Activated naive CD8-positive, alpha-beta T cell treated with anti-CD3 and anti-CD28 coated beads, Interleukin-2, amount 10 ng/mL, durations not matched to agents 7 days and 5 days (primary cell): ENCODE data around the gene NWD2. TPM values are rescaled to one million over a fixed set of nuclear protein-coding genes. Genes with fewer than 3 reads are reported as not detected.

ENCODE experiments used
- ATAC-seq: fragments of 150-1000 bp; cut with Tn5 transposase; one replicate; pipeline ENCODE4 v1.10.0; 2021; ENCODE audit warnings: low read depth, moderate library complexity
- POLR2A ChIA-PET: fragments of 350-600 bp; sonication (Branson Sonifier 250); formaldehyde crosslinking; loops from one replicate; lab custom pipeline; 2021; ENCODE audit warnings: antibody characterized with exemption; lab: Charles Lee
- DNase-seq: peaks from one replicate; pipeline ENCODE4 v3.0.0; 2021
- H3K27ac Mint-ChIP-seq: one replicate; pipeline ENCODE4 v1.8.0; 2022; ENCODE audit warnings: mild to moderate bottlenecking, mixed read lengths
- H3K27me3 Mint-ChIP-seq: one replicate; pipeline ENCODE4 v1.8.0; 2022; ENCODE audit warnings: mild to moderate bottlenecking, moderate library complexity, mixed read lengths
- H3K36me3 Mint-ChIP-seq: one replicate; pipeline ENCODE4 v1.8.0; 2021; ENCODE audit warnings: mild to moderate bottlenecking, mixed read lengths
- H3K4me1 Mint-ChIP-seq: one replicate; pipeline ENCODE4 v1.8.0; 2021; ENCODE audit warnings: mixed read lengths
- H3K4me3 Mint-ChIP-seq: one replicate; pipeline ENCODE4 v1.8.0; 2022; ENCODE audit warnings: mild to moderate bottlenecking, moderate library complexity, mixed read lengths
- H3K9me3 Mint-ChIP-seq: one replicate; pipeline ENCODE4 v1.8.0; 2021; ENCODE audit warnings: mixed read lengths
- total RNA-seq, 2 experiments: library from RNA; stranded (reverse); gene quantifications; one replicate each; pipeline ENCODE4 v1.2.3, GENCODE V29; 2021

NWD2 gene
- total RNA-seq, 2 experiments from 2014 or later: not detected

DNA sequence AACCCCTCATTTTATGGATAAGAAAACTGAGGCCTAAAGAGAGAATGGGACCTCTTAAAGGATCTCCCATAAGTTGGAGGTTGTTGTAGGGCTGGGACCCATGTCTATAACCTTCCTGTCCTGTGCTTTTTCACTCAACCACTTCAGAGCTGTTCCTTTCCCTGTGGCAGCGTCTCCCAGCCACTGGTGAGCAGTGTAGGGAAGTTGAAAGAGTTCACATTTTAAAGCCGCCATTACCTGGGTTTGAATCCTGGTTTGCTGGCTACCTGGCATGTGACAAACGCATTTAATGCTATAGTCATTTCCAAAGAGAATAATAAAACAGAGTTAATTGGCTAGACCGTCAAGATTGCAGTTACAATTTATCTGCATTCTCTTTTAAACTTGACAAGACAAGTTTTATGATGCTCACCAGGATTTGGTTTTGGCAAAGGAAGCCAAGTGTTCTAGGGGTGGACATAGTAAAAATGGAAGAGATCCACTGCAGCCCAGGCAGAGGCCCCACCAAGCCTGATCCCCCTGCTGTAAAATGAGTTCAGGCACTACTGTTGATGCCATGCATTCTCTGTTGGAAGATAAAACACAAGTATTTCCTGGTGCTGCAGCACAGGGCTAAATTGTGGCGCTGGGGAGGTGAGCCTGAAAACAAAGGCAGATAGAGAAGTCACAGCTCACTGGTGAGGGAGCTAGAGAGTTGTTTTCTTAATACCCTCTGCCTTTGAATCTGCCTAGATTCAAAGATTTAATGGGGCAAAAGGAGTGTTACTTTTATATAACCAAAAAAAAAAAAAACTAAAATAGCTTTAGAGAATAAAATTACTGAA lies 218.7 kb downstream of the NWD2 start:
- no peak for ATAC-seq
- no peak for DNase-seq
- Mint-ChIP-seq H3K4me3 (no peak overlapping the region), H3K4me1 (no peaks in the 10 kb centered on the region), H3K27ac (no peak overlapping the region), H3K36me3 (no peaks in the 10 kb centered on the region), H3K27me3 (peaks cover 10% of the 10 kb centered on the region), H3K9me3 (no peaks in the 10 kb centered on the region)
- POLR2A ChIA-PET: no interaction called here

- no peak overlapping the region for H3K4me3 Mint-ChIP-seq
- POLR2A ChIA-PET: no interaction called here
Observed at GRCh38 chr4:37464373-37465128, 220.0 kb downstream of the NWD2 start.

GRCh38 chr4:37465296-37465695 lies 220.8 kb downstream of the NWD2 start:
- Mint-ChIP-seq H3K27ac (no peak overlapping the region), H3K4me1 (no peaks in the 10 kb centered on the region), H3K9me3 (no peaks in the 10 kb centered on the region), H3K36me3 (no peaks in the 10 kb centered on the region), H3K4me3 (no peak overlapping the region), H3K27me3 (peaks cover 12% of the 10 kb centered on the region)
- no peak for ATAC-seq
- POLR2A ChIA-PET: no interaction called here
- DNase-seq: no peak

More at GRCh38 chr4:37464373-37465128, 220.0 kb downstream of the NWD2 start:
- Mint-ChIP-seq H3K27ac (no peak overlapping the region), H3K27me3 (peaks cover 7% of the 10 kb centered on the region), H3K4me1 (no peaks in the 10 kb centered on the region), H3K9me3 (no peaks in the 10 kb centered on the region), H3K36me3 (no peaks in the 10 kb centered on the region)
- ATAC-seq: no peak
- DNase-seq: no peak

GRCh38 chr4:37465845-37466244 lies 221.3 kb downstream of the NWD2 start:
- Mint-ChIP-seq H3K4me3 (no peak overlapping the region), H3K4me1 (no peaks in the 10 kb centered on the region), H3K27me3 (peaks cover 15% of the 10 kb centered on the region), H3K9me3 (no peaks in the 10 kb centered on the region), H3K27ac (no peak overlapping the region), H3K36me3 (no peaks in the 10 kb centered on the region)
- DNase-seq (no peak), ATAC-seq (no peak)
- POLR2A ChIA-PET: no interaction called here

DNA sequence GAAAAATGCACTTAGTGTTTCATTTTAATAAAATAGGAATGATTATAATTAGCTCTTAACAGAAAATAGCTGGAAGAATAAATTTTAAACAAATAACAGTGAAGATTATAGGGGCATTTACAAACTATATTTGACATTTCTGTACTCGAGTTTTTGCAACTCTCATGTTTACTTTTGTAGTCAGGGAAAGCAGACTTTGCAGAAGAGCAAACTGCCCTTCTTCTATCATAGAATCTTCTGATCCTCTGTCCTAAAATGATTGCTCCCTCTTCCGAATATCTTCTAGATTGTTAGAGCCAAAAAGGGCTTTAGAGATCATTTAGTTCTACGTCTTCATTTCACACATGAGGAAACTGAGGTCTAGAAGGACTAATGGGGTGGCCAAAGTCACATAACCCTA lies 222.7 kb downstream of the NWD2 start:
- Mint-ChIP-seq H3K4me3 (no peak overlapping the region), H3K27ac (no peak overlapping the region)

DNA sequence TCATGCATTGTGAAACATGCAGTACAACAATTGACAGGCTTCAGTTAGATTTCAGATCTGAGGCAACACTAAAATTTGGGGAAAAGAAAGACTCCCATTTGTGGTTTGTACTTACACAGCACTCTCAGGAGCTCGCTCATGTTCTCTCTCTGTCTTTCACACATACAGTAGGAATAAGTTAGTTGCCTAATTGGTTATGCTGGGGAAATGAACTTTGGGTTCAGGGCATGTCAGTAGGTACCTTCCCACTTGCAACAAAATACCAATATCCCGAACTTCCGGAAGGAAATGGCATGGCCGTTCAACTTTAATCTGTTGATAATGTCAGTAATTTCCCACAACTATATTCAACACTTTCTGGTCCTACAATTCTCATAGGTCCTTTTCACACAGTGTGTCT lies 223.3 kb downstream of the NWD2 start:
- POLR2A ChIA-PET: no interaction called here
- Mint-ChIP-seq H3K27me3 (peaks cover 15% of the 10 kb centered on the region), H3K4me3 (no peak overlapping the region), H3K9me3 (no peaks in the 10 kb centered on the region), H3K4me1 (no peaks in the 10 kb centered on the region), H3K27ac (no peak overlapping the region), H3K36me3 (no peaks in the 10 kb centered on the region)
- ATAC-seq (no peak), DNase-seq (no peak)

More for the DNA sequence above, 222.7 kb downstream of the NWD2 start:
- Mint-ChIP-seq H3K9me3 (no peaks in the 10 kb centered on the region), H3K36me3 (no peaks in the 10 kb centered on the region), H3K4me1 (no peaks in the 10 kb centered on the region), H3K27me3 (peaks cover 12% of the 10 kb centered on the region)
- DNase-seq (no peak), ATAC-seq (no peak)
- POLR2A ChIA-PET: no interaction called here

DNA sequence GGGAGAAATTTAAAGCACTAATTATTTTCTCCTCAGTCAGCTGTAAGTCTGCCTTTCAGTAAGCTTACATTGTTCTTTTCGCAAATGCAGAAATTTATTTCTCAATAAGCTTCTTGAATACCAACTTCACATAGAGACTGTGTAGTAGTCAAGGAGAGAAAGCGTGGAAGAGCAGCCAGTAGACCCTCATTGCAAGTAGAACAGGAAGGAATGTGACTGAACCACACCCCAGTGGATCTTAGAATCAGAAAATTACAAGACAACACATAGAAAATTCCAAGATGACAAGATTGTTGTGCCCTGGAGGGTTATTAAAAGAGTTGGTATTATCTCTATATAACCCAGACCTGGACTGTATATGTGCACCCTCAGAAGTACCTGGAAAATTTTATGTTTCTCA lies 224.7 kb downstream of the NWD2 start:
- Mint-ChIP-seq H3K4me1 (no peaks in the 10 kb centered on the region), H3K9me3 (no peaks in the 10 kb centered on the region), H3K27ac (no peak overlapping the region), H3K27me3 (peaks cover 20% of the 10 kb centered on the region), H3K36me3 (no peaks in the 10 kb centered on the region), H3K4me3 (no peak overlapping the region)
- DNase-seq (no peak), ATAC-seq (no peak)
- POLR2A ChIA-PET: no interaction called here

GRCh38 chr4:37470245-37470644 lies 225.7 kb downstream of the NWD2 start:
- POLR2A ChIA-PET: no interaction called here
- Mint-ChIP-seq H3K4me1 (no peaks in the 10 kb centered on the region), H3K36me3 (no peaks in the 10 kb centered on the region), H3K27me3 (peaks cover 21% of the 10 kb centered on the region), H3K9me3 (no peaks in the 10 kb centered on the region), H3K27ac (no peak overlapping the region), H3K4me3 (no peak overlapping the region)
- DNase-seq: no peak
- no peak for ATAC-seq

DNA sequence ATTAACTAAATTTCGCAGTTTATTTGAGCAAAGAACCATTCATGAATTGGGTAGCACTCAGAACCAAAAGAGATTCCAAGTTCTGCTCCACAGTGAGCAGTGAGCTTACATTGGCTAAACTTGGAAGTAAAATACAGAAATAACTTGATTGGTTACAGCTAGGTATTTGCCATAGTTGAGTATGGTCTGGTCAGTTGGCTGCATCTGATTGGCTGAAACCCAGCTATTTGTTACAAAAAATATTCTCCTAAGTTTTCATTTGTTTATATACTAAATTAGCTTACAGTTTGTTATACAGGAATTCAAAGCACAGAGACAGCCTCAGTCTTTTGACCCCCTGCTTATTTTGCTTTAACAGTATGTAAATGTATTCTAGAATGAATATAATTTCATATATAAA lies 226.6 kb downstream of the NWD2 start:
- H3K4me1 Mint-ChIP-seq: no peaks in the 10 kb centered on the region
- H3K4me3 Mint-ChIP-seq: no peak overlapping the region
- DNase-seq (no peak), ATAC-seq (no peak)
- peaks cover 25% of the 10 kb centered on the region for H3K27me3 Mint-ChIP-seq
- POLR2A ChIA-PET: no interaction called here
- no peaks in the 10 kb centered on the region for H3K9me3 Mint-ChIP-seq
- H3K36me3 Mint-ChIP-seq: no peaks in the 10 kb centered on the region
- H3K27ac Mint-ChIP-seq: no peak overlapping the region

DNA sequence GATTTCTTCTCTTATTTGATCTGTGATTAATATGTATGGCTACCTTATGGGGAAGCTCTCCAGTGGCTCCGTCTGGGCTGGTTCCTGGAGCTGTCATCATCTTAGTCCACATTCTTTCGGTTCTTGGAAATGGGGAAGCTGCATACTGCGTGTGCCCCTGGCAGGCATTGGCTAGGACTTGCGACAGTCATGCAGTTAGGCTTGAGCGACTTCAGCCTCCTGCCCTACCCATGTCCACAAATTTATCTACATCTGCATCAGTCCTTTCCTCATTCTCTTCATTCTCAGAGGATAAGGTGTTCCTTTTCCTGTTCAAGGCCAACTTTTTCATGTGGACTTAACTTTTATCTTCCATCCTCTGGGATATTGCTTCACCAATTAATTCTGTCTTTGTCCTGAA lies 227.4 kb downstream of the NWD2 start:
- DNase-seq (no peak), ATAC-seq (no peak)
- POLR2A ChIA-PET: no interaction called here
- Mint-ChIP-seq H3K4me1 (no peaks in the 10 kb centered on the region), H3K27ac (no peak overlapping the region), H3K9me3 (no peaks in the 10 kb centered on the region), H3K27me3 (peaks cover 28% of the 10 kb centered on the region), H3K36me3 (no peaks in the 10 kb centered on the region), H3K4me3 (no peak overlapping the region)

DNA sequence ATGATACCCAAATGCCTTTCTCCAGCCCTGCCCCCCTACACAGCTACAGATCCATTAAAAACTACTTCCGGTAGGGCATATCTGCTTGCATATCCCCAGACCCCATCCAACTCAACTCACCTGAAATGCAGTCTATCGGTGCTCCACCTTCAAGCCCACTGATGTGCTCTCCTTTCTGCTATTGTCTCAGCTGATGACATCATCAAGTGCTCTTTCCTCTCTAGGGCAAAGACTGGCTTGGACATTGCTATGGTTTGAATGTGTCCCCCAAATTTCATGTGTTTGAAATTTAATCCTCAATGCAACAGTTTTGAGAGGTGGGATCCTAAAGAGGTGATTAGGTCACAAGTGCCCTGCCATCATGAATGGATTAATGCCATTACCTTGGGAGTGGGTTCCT lies 229.3 kb downstream of the NWD2 start:
- Mint-ChIP-seq H3K9me3 (no peaks in the 10 kb centered on the region), H3K27me3 (peaks cover 29% of the 10 kb centered on the region), H3K36me3 (no peaks in the 10 kb centered on the region), H3K4me1 (no peaks in the 10 kb centered on the region), H3K4me3 (no peak overlapping the region), H3K27ac (no peak overlapping the region)
- DNase-seq: no peak
- POLR2A ChIA-PET: no interaction called here
- no peak for ATAC-seq

GRCh38 chr4:37475087-37475486 lies 230.5 kb downstream of the NWD2 start:
- Mint-ChIP-seq H3K4me3 (no peak overlapping the region), H3K27me3 (peaks cover 33% of the 10 kb centered on the region), H3K4me1 (no peaks in the 10 kb centered on the region), H3K27ac (no peak overlapping the region), H3K9me3 (no peaks in the 10 kb centered on the region), H3K36me3 (no peaks in the 10 kb centered on the region)
- POLR2A ChIA-PET: no interaction called here
- ATAC-seq (no peak), DNase-seq (no peak)

- ATAC-seq (no peak), DNase-seq (no peak)
- POLR2A ChIA-PET: no interaction called here
- Mint-ChIP-seq H3K4me1 (no peaks in the 10 kb centered on the region), H3K36me3 (no peaks in the 10 kb centered on the region), H3K4me3 (no peak overlapping the region), H3K9me3 (no peaks in the 10 kb centered on the region), H3K27me3 (peaks cover 31% of the 10 kb centered on the region), H3K27ac (no peak overlapping the region)
Observed at GRCh38 chr4:37475776-37476175, 231.2 kb downstream of the NWD2 start.

- ATAC-seq: no peak
- POLR2A ChIA-PET: no interaction called here
- DNase-seq: no peak
- Mint-ChIP-seq H3K9me3 (no peaks in the 10 kb centered on the region), H3K4me3 (no peak overlapping the region), H3K27me3 (peaks cover 31% of the 10 kb centered on the region), H3K4me1 (no peaks in the 10 kb centered on the region), H3K27ac (no peak overlapping the region), H3K36me3 (no peaks in the 10 kb centered on the region)
Observed at GRCh38 chr4:37476256-37476655, 231.7 kb downstream of the NWD2 start.
